A673 (cell line): Measurements from ENCODE around the gene MIEF2. TPM values are rescaled to one million over a fixed set of nuclear protein-coding genes. Genes with fewer than 3 reads are reported as not detected.

Source experiments
- BruUV-seq: library from RNA; stranded (reverse); fragments of 400-500 nt; replicated peaks from 2 replicates; lab custom pipeline; 2021; lab: Mats Ljungman, UMichigan
- CTCF ChIA-PET: fragments of 300-600 bp; sonication (Branson Sonifier 250); formaldehyde crosslinking; loops from one replicate; lab custom pipeline; 2022; ENCODE audit warnings: antibody characterized with exemption; lab: Charles Lee
- POLR2A ChIA-PET: fragments of 300-600 bp; sonication (Branson Sonifier 250); formaldehyde crosslinking; loops from one replicate; lab custom pipeline; 2022; ENCODE audit warnings: antibody characterized with exemption; ENCODE audit not compliant: low non-redundant PET; lab: Charles Lee
- DNase-seq: peaks from one replicate; pipeline ENCODE4 v3.0.0-alpha.2; 2015; ENCODE audit warnings: low spot score
- H3K27ac ChIP-seq: fragments of 200-600 bp; sonication (generic); 2 replicates; pipeline ENCODE4 v1.5.1; 2016; ENCODE audit warnings: mixed run types, low read depth, mild to moderate bottlenecking, mixed read lengths, antibody characterized with exemption, low read length; ENCODE audit not compliant: poor library complexity, severe bottlenecking
- H3K27me3 ChIP-seq: fragments of 200-600 bp; sonication (generic); replicated peaks from 2 replicates; pipeline ENCODE4 v1.6.1; 2017; ENCODE audit warnings: mixed run types, low read depth, mild to moderate bottlenecking, mixed read lengths, antibody characterized with exemption, low read length; ENCODE audit not compliant: insufficient read depth, poor library complexity
- H3K36me3 ChIP-seq: fragments of 200-600 bp; sonication (generic); 2 replicates; pipeline ENCODE4 v1.6.1; 2016; ENCODE audit warnings: mixed run types, mild to moderate bottlenecking, mixed read lengths, antibody characterized with exemption, low read length; ENCODE audit not compliant: insufficient read depth, poor library complexity, severe bottlenecking
- H3K4me1 ChIP-seq: fragments of 200-600 bp; sonication (generic); 2 replicates; pipeline ENCODE4 v1.6.1; 2017; ENCODE audit warnings: mixed run types, mild to moderate bottlenecking, mixed read lengths, antibody characterized with exemption, low read length; ENCODE audit not compliant: insufficient read depth, poor library complexity, severe bottlenecking
- H3K4me3 ChIP-seq: fragments of 200-600 bp; sonication (generic); 2 replicates; pipeline ENCODE4 v1.5.1; 2016; ENCODE audit warnings: low read depth, mixed run types, mild to moderate bottlenecking, mixed read lengths, low read length; ENCODE audit not compliant: poor library complexity, severe bottlenecking
- H3K9me3 ChIP-seq: fragments of 200-600 bp; sonication (generic); 2 replicates; pipeline ENCODE4 v1.6.1; 2016; ENCODE audit warnings: mixed run types, low read depth, mild to moderate bottlenecking, mixed read lengths, antibody characterized with exemption, low read length; ENCODE audit not compliant: poor library complexity, severe bottlenecking
- EZH2 ChIP-seq: fragments of 200-600 bp; sonication (generic); IDR thresholded peaks from 2 replicates; pipeline ENCODE4 v1.6.1; 2017; ENCODE audit warnings: borderline replicate concordance, low read depth, mild to moderate bottlenecking, mixed read lengths, antibody characterized with exemption, low read length; ENCODE audit not compliant: poor library complexity, severe bottlenecking
- intact Hi-C: fragments of 100-400 bp; cut with micrococcal nuclease; formaldehyde crosslinking; loops from one replicate; pipeline ENCODE4 v1.10.0; 2022; ENCODE audit not compliant: unreplicated experiment
- total RNA-seq: library from RNA; stranded (reverse); gene quantifications from 2 replicates; pipeline ENCODE4 v1.2.3, GENCODE V29; 2021
- TF ChIP-seq, protein P1 (sequence below): fragments of 300-800, 200-600 bp; sonication (generic); conservative IDR thresholded peaks from 2 replicates; pipeline ENCODE4 v1.5.1; 2017; ENCODE audit warnings: low read depth, mild to moderate bottlenecking, antibody characterized with exemption, low read length, moderate library complexity, mixed read lengths

The MIEF2 gene
- total RNA-seq, 1 experiment from 2014 or later, result 8.1 TPM

DNA sequence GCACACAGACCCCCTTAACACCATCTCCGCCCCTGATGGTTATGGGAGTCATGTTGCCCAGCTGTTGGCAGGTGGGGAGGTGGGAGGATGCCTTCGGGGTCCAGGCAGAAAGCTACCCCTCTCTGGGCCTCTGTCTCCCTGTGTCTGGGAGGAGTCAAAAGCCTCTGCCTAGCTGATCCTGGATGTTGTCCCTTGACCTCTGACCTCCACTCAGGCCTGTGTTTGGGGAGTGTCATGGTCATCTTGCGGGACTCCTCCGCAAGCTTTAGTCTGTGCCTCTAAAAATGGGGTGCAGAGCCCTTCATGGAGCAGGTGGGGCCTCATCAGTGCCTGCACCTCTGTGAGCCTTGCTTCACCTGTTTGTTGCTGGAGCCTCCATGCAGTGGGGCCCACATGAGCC is 31.2 kb upstream of the MIEF2 start:
- ChIA-PET CTCF (no interaction called here), POLR2A (no interaction called here)
- Histone ChIP-seq H3K27ac (no peak overlapping the region), H3K27me3 (no peaks in the 10 kb centered on the region), H3K9me3 (no peaks in the 10 kb centered on the region), H3K36me3 (peaks cover 5% of the 10 kb centered on the region), H3K4me3 (no peak overlapping the region), H3K4me1 (peaks cover 6% of the 10 kb centered on the region)
- no peak for DNase-seq
- BruUV-seq, result no TSS peak
- intact Hi-C loops, result no loop called here
- TF ChIP-seq, protein P1, sequence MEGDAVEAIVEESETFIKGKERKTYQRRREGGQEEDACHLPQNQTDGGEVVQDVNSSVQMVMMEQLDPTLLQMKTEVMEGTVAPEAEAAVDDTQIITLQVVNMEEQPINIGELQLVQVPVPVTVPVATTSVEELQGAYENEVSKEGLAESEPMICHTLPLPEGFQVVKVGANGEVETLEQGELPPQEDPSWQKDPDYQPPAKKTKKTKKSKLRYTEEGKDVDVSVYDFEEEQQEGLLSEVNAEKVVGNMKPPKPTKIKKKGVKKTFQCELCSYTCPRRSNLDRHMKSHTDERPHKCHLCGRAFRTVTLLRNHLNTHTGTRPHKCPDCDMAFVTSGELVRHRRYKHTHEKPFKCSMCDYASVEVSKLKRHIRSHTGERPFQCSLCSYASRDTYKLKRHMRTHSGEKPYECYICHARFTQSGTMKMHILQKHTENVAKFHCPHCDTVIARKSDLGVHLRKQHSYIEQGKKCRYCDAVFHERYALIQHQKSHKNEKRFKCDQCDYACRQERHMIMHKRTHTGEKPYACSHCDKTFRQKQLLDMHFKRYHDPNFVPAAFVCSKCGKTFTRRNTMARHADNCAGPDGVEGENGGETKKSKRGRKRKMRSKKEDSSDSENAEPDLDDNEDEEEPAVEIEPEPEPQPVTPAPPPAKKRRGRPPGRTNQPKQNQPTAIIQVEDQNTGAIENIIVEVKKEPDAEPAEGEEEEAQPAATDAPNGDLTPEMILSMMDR, result no peak
- no peak for TF ChIP-seq EZH2

DNA sequence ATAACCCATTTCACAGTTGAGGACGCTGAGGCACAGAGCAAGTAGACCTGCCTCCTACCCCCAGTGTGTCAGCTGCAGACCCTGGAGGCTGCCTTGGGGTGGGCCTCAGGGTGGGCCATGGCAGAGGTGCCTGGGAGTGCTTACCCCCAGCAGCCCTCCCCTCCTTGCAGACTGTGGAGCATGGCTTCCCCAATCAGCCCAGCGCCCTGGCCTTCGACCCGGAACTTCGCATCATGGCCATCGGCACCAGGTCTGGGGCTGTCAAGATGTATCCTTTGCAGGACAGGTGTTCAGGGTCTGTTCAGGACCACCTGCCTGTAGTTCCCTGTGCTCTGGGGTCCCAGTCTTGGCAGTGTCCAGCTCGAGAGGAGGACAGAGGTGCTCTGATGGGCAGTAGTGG is 30.7 kb upstream of the MIEF2 start:
- POLR2A ChIA-PET, result no interaction called here
- Histone ChIP-seq H3K36me3 (peaks cover 5% of the 10 kb centered on the region), H3K27me3 (no peaks in the 10 kb centered on the region), H3K4me1 (peaks cover 6% of the 10 kb centered on the region), H3K9me3 (no peaks in the 10 kb centered on the region), H3K27ac (no peak overlapping the region), H3K4me3 (no peak overlapping the region)
- no peak for DNase-seq
- BruUV-seq, result no TSS peak
- intact Hi-C loops, result no loop called here
- CTCF ChIA-PET, result no interaction called here
- no peak for TF ChIP-seq EZH2
- TF ChIP-seq, protein P1, result no peak

DNA sequence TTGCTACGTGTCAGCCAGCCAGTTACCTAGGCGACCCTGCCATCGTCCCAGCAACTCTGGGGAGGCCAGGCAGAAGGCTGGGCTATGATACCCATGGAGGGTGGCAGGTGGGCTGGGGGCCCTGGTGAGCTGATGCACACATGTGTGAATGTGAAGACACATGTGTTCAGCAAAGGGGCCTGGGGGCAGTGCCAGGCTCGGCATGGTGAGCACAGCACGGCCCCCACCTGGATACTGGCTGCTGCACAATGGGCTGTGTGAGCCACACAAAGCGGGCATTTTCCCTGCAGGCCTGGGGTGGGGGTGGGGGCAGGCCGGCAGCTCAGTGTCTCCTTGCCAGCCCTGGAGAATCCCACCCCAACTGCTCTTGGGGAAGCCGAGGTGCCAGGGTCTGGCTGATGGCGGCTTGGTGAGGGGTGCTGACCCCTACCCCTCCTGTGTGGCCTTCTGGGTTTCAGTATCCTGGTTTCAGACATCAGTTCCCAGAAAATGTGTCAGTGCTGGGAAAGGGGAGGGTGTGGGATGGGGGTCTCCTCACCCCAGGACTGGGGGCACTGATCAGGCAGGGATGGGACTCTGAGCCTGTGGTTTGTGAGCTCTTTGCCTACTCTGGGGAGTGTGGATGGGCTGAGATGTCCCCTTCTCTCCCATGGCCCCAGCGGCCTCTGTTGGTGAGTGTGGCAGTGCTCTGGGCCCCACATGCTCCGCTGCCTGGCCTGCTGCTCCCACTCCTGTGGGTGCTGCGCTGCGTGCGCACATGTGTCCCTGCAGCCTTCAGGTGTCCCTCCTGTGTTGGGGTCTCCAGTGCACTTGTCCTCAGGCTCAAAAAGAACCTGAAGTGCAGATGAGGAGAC is 29.9 kb upstream of the MIEF2 start:
- H3K4me3 ChIP-seq, result no peak overlapping the region
- H3K9me3 ChIP-seq, result no peaks in the 10 kb centered on the region
- no peak for TF ChIP-seq EZH2
- BruUV-seq, result no TSS peak
- no peak for DNase-seq
- CTCF ChIA-PET, result no interaction called here
- peaks cover 11% of the 10 kb centered on the region for H3K36me3 ChIP-seq
- no peaks in the 10 kb centered on the region for H3K27me3 ChIP-seq
- POLR2A ChIA-PET, result no interaction called here
- no peak overlapping the region for H3K27ac ChIP-seq
- H3K4me1 ChIP-seq, result peaks cover 6% of the 10 kb centered on the region
- intact Hi-C loops, result no loop called here
